SK-N-SH (cell line): ENCODE results near the gene HHATL.

ENCODE experiments used
- CTCF ChIP-seq: fragments of 200-600 bp; sonication (generic); IDR thresholded peaks from 2 replicates; pipeline ENCODE4 v1.6.1; 2017; ENCODE audit warnings: antibody characterized with exemption, mild to moderate bottlenecking, moderate library complexity
- ELF1 ChIP-seq: IDR thresholded peaks from 2 replicates; pipeline ENCODE4 v1.4.0; 2012
- EZH2phosphoT487 ChIP-seq: fragments of 200-600 bp; sonication (generic); IDR thresholded peaks from 2 replicates; pipeline ENCODE4 v1.6.1; 2017; ENCODE audit warnings: low read depth, mixed run types, mild to moderate bottlenecking, antibody characterized with exemption, moderate library complexity, borderline replicate concordance
- GABPA ChIP-seq: IDR thresholded peaks from 2 replicates; pipeline ENCODE4 v1.4.0; 2012; ENCODE audit warnings: low read depth, mild to moderate bottlenecking
- MAX ChIP-seq: IDR thresholded peaks from 2 replicates; pipeline ENCODE4 v1.4.0; 2012; ENCODE audit warnings: low read depth
- NRF1 ChIP-seq: IDR thresholded peaks from 2 replicates; pipeline ENCODE4 v1.6.1; 2012; ENCODE audit warnings: low read depth, mild to moderate bottlenecking, low read length
- POLR2AphosphoS5 ChIP-seq: IDR thresholded peaks from 2 replicates; pipeline ENCODE4 v1.6.1; 2012; ENCODE audit warnings: low read depth, low read length
- RAD21 ChIP-seq: IDR thresholded peaks from 2 replicates; pipeline ENCODE4 v1.6.1; 2012; ENCODE audit warnings: mild to moderate bottlenecking, low read length
- RCOR1 ChIP-seq: fragments of 150-350 bp; IDR thresholded peaks from 2 replicates; pipeline ENCODE4 v1.6.1; 2017; ENCODE audit warnings: antibody characterized with exemption, low read length
- REST ChIP-seq: IDR thresholded peaks from 2 replicates; pipeline ENCODE4 v1.6.1; 2012; ENCODE audit warnings: mild to moderate bottlenecking, low read depth, low read length, moderate library complexity
- SMC3 ChIP-seq: IDR thresholded peaks from 2 replicates; pipeline ENCODE4 v1.6.1; 2012; ENCODE audit warnings: low read depth, low read length, improper control_type of control experiment
- TCF12 ChIP-seq: IDR thresholded peaks from 2 replicates; pipeline ENCODE4 v1.4.0; 2012
- YY1 ChIP-seq: IDR thresholded peaks from 2 replicates; pipeline ENCODE4 v1.4.0; 2012; ENCODE audit warnings: low read depth, mild to moderate bottlenecking

- TF ChIP-seq EZH2phosphoT487 (no peak), SMC3 (no peak), RCOR1 (no peak), NRF1 (no peak), CTCF (no peak), MAX (no peak), TCF12 (no peak), GABPA (no peak), YY1 (no peak), RAD21 (no peak), REST (no peak), ELF1 (no peak), POLR2AphosphoS5 (no peak)
Measured at GRCh38 chr3:42747581-42747980, 45.0 kb upstream of the HHATL start.
